Activated CD4-positive, alpha-beta T cell treated with anti-CD3 and anti-CD28 coated beads for 36 hours (primary cell): ENCODE measurements around the gene SLC35F6. TPM values are rescaled to one million over a fixed set of nuclear protein-coding genes. Genes with fewer than 3 reads are reported as not detected.

Source experiments
- ATAC-seq: fragments of 200-7000 bp; cut with Tn5 transposase; one replicate; pipeline ENCODE4 v1.10.0; 2021; ENCODE audit warnings: mild to moderate bottlenecking, moderate library complexity
- CTCF ChIA-PET: fragments of 350-600 bp; sonication (Branson Sonifier 250); formaldehyde crosslinking; loops from one replicate; lab custom pipeline; 2021; ENCODE audit warnings: antibody characterized with exemption; lab: Charles Lee
- POLR2A ChIA-PET: fragments of 350-600 bp; sonication (Branson Sonifier 250); formaldehyde crosslinking; loops from one replicate; lab custom pipeline; 2021; ENCODE audit warnings: antibody characterized with exemption, inconsistent platforms; lab: Charles Lee
- DNase-seq: peaks from one replicate; pipeline ENCODE4 v3.0.0-alpha.2; 2020
- H3K27ac Mint-ChIP-seq: one replicate; pipeline ENCODE4 v1.8.0; 2021; ENCODE audit warnings: mixed read lengths
- H3K27me3 Mint-ChIP-seq: one replicate; pipeline ENCODE4 v1.8.0; 2021; ENCODE audit warnings: mixed read lengths
- H3K36me3 Mint-ChIP-seq: one replicate; pipeline ENCODE4 v1.8.0; 2021; ENCODE audit warnings: low read depth, mixed read lengths
- H3K4me1 Mint-ChIP-seq: one replicate; pipeline ENCODE4 v1.8.0; 2021; ENCODE audit warnings: mixed read lengths
- H3K4me3 Mint-ChIP-seq: one replicate; pipeline ENCODE4 v1.8.0; 2021; ENCODE audit warnings: mild to moderate bottlenecking, moderate library complexity, mixed read lengths
- H3K9me3 Mint-ChIP-seq: one replicate; pipeline ENCODE4 v1.8.0; 2021; ENCODE audit warnings: low read depth, mixed read lengths
- intact Hi-C, 2 experiments: fragments of 100-400 bp; cut with DNase I in 1 of 2; cut with micrococcal nuclease in 1 of 2; formaldehyde crosslinking; loops; one replicate each; pipeline versions ENCODE4 v1.14.2 to v1.15.1; 2022 to 2024; cut with DNase I, micrococcal nuclease
- total RNA-seq, 2 experiments: library from RNA; stranded (reverse); gene quantifications; one replicate each; pipeline ENCODE4 v1.2.3, GENCODE V29; 2021

Gene SLC35F6
- total RNA-seq, 2 experiments from 2014 or later: 5.0 to 5.6 TPM

GRCh38 chr2:26772064-26773001 lies 8.2 kb downstream of the SLC35F6 start:
- POLR2A ChIA-PET: no interaction called here
- no peaks in the 10 kb centered on the region for H3K9me3 Mint-ChIP-seq
- H3K36me3 Mint-ChIP-seq: peaks cover 14% of the 10 kb centered on the region
- DNase-seq (peak; percentile 55), ATAC-seq (peak; percentile 77)
- CTCF ChIA-PET: interaction anchor here (0.7 to 1.3 kb wide), 3 partner anchors 10 to 74 kb away, joined by 4 read pairs; no protein-coding TSS in a partner anchor
- H3K27ac Mint-ChIP-seq: peak overlapping the region; percentile 49
- H3K27me3 Mint-ChIP-seq: no peaks in the 10 kb centered on the region
- intact Hi-C loops: no loop called here
- H3K4me3 Mint-ChIP-seq: no peak overlapping the region
- peaks cover 41% of the 10 kb centered on the region for H3K4me1 Mint-ChIP-seq

GRCh38 chr2:26776195-26776800 lies 12.2 kb downstream of the SLC35F6 start:
- H3K9me3 Mint-ChIP-seq: no peaks in the 10 kb centered on the region

GRCh38 chr2:26778098-26778497 lies 14.0 kb downstream of the SLC35F6 start:
- Mint-ChIP-seq H3K36me3 (peaks cover 34% of the 10 kb centered on the region), H3K27me3 (no peaks in the 10 kb centered on the region), H3K27ac (peak overlapping the region; percentile 56), H3K4me3 (no peak overlapping the region), H3K9me3 (no peaks in the 10 kb centered on the region), H3K4me1 (peaks cover 12% of the 10 kb centered on the region)
- CTCF ChIA-PET: interaction anchor here (0.5 to 0.6 kb wide), 2 partner anchors 33 to 43 kb away, joined by 3 read pairs; no protein-coding TSS in a partner anchor
- DNase-seq: no peak
- no peak for ATAC-seq
- POLR2A ChIA-PET: no interaction called here
- intact Hi-C loops: no loop called here

More at GRCh38 chr2:26776195-26776800, 12.2 kb downstream of the SLC35F6 start:
- ATAC-seq (no peak), DNase-seq (no peak)
- Mint-ChIP-seq H3K4me1 (peaks cover 30% of the 10 kb centered on the region), H3K36me3 (peaks cover 34% of the 10 kb centered on the region), H3K27ac (peak overlapping the region; percentile 47), H3K27me3 (no peaks in the 10 kb centered on the region), H3K4me3 (no peak overlapping the region)
- POLR2A ChIA-PET: no interaction called here
- intact Hi-C loops: no loop called here
- CTCF ChIA-PET: no interaction called here

GRCh38 chr2:26778507-26778906 lies 14.4 kb downstream of the SLC35F6 start:
- CTCF ChIA-PET: interaction anchor here (0.5 to 0.8 kb wide), 3 partner anchors 34 to 67 kb away, joined by 3 read pairs; no protein-coding TSS in a partner anchor
- intact Hi-C loops: no loop called here
- DNase-seq: no peak
- Mint-ChIP-seq H3K4me3 (no peak overlapping the region), H3K36me3 (peaks cover 34% of the 10 kb centered on the region), H3K27me3 (no peaks in the 10 kb centered on the region), H3K4me1 (peaks cover 12% of the 10 kb centered on the region), H3K9me3 (no peaks in the 10 kb centered on the region), H3K27ac (peak overlapping the region; percentile 56)
- POLR2A ChIA-PET: no interaction called here
- ATAC-seq: peak; percentile 85

- CTCF ChIA-PET: interaction anchor here (0.6 kb wide), 1 partner anchor 291 kb away, joined by 3 read pairs; the partner anchor contains the start of gene OST4
- DNase-seq (no peak), ATAC-seq (no peak)
- no peaks in the 10 kb centered on the region for H3K27me3 Mint-ChIP-seq
- peaks cover 16% of the 10 kb centered on the region for H3K4me1 Mint-ChIP-seq
- H3K9me3 Mint-ChIP-seq: no peaks in the 10 kb centered on the region
- H3K36me3 Mint-ChIP-seq: peaks cover 34% of the 10 kb centered on the region
- H3K4me3 Mint-ChIP-seq: no peak overlapping the region
- POLR2A ChIA-PET: no interaction called here
- intact Hi-C loops: no loop called here
- peak overlapping the region; percentile 19 for H3K27ac Mint-ChIP-seq
Observed at GRCh38 chr2:26780203-26780760, 16.2 kb downstream of the SLC35F6 start.

- Mint-ChIP-seq H3K4me3 (no peak overlapping the region), H3K27me3 (peaks cover 4% of the 10 kb centered on the region), H3K27ac (no peak overlapping the region), H3K36me3 (peaks cover 32% of the 10 kb centered on the region), H3K9me3 (no peaks in the 10 kb centered on the region), H3K4me1 (peaks cover 28% of the 10 kb centered on the region)
- CTCF ChIA-PET: interaction anchor here (1.0 to 1.2 kb wide), 3 partner anchors 11 to 17 kb away, joined by 3 to 4 read pairs (median 4); no protein-coding TSS in a partner anchor
- ATAC-seq: no peak
- intact Hi-C loops: no loop called here
- POLR2A ChIA-PET: no interaction called here
- DNase-seq: no peak
Observed at GRCh38 chr2:26782876-26783704, 19.0 kb downstream of the SLC35F6 start.

- Mint-ChIP-seq H3K4me1 (peaks cover 16% of the 10 kb centered on the region), H3K27ac (no peak overlapping the region), H3K9me3 (no peaks in the 10 kb centered on the region), H3K27me3 (peaks cover 7% of the 10 kb centered on the region), H3K4me3 (peak overlapping the region; percentile 80), H3K36me3 (peaks cover 34% of the 10 kb centered on the region)
- POLR2A ChIA-PET: no interaction called here
- DNase-seq: no peak
- intact Hi-C loops: loop anchor here (1.0 to 5.0 kb wide), 8 partner anchors 20 to 704 kb away; partner anchors contain the start of genes SLC35F6 (in 2 of the 2), ADGRF3 (in 1 of the 2), AGBL5 (in 1 of the 2) and ATRAID (in 1 of the 2)
- CTCF ChIA-PET: no interaction called here
- no peak for ATAC-seq
Observed at GRCh38 chr2:26784570-26785234, 20.6 kb downstream of the SLC35F6 start.

GRCh38 chr2:26785431-26786206 lies 21.5 kb downstream of the SLC35F6 start, which contains the start of gene CENPA:
Gene CENPA, plus strand, starts transcription at chr2:26786056. Its CDS starts 141 bp downstream, at chr2:26786197.
- ChIA-PET POLR2A (interaction anchor here (0.5 to 1.0 kb wide), 4 partner anchors 61 to 822 kb away, joined by 3 to 4 read pairs (median 3); no protein-coding TSS in a partner anchor), CTCF (interaction anchor here (0.6 to 1.1 kb wide), 2 partner anchors 61 to 111 kb away, joined by 3 read pairs; no protein-coding TSS in a partner anchor)
- Mint-ChIP-seq H3K4me3 (peak within 1 kb of the TSS; percentile 80), H3K9me3 (peaks cover under 1% of the 10 kb centered on the region), H3K27ac (peak within 1 kb of the TSS; percentile 79), H3K36me3 (peaks cover 30% of the 10 kb centered on the region), H3K4me1 (peaks cover 16% of the 10 kb centered on the region), H3K27me3 (peaks cover 7% of the 10 kb centered on the region)
- DNase-seq (peak; percentile 97), ATAC-seq (peak; percentile 100)
- intact Hi-C loops: loop anchor here (1.0 to 5.0 kb wide), 9 partner anchors 21 to 703 kb away; partner anchors contain the start of genes SLC35F6 (in 2 of the 2), ADGRF3 (in 1 of the 2), AGBL5 (in 1 of the 2) and ATRAID (in 1 of the 2)
